HepG2 (cell line): Measurements from ENCODE around the gene NECAB2.

Experiments
- CBFB ChIP-seq: sonication (generic); formaldehyde crosslinking; IDR thresholded peaks from 2 replicates; pipeline ENCODE4 v1.4.0; 2020; ENCODE audit warnings: missing genetic modification reagents
- CHD4 ChIP-seq: fragments of 200-600 bp; sonication (generic); IDR thresholded peaks from 2 replicates; pipeline ENCODE4 v1.7.0; 2017; ENCODE audit warnings: mild to moderate bottlenecking, low read length, borderline replicate concordance
- ELK4 ChIP-seq: sonication (generic); formaldehyde crosslinking; IDR thresholded peaks from 2 replicates; pipeline ENCODE4 v1.9.0; 2021; ENCODE audit warnings: missing genetic modification reagents, borderline replicate concordance
- ESRRA ChIP-seq: sonication (generic); formaldehyde crosslinking; IDR thresholded peaks from 2 replicates; pipeline ENCODE4 v1.5.1; 2020; ENCODE audit warnings: mild to moderate bottlenecking, low read depth, missing genetic modification reagents
- JUNB ChIP-seq: sonication (generic); formaldehyde crosslinking; IDR thresholded peaks from 2 replicates; pipeline ENCODE4 v1.8.0; 2022; ENCODE audit warnings: missing genetic modification reagents, mild to moderate bottlenecking, borderline replicate concordance
- NR2F2 ChIP-seq: IDR thresholded peaks from 2 replicates; pipeline ENCODE4 v1.6.1; 2012; ENCODE audit warnings: low read depth, inconsistent platforms, borderline replicate concordance
- PITX1 ChIP-seq: sonication (generic); formaldehyde crosslinking; IDR thresholded peaks from 2 replicates; pipeline ENCODE4 v1.5.1; 2020; ENCODE audit warnings: mild to moderate bottlenecking, missing genetic modification reagents
- TBX3 ChIP-seq: fragments of 450-650 bp; IDR thresholded peaks from 2 replicates; pipeline ENCODE4 v1.6.1; 2017; ENCODE audit warnings: antibody characterized with exemption, mild to moderate bottlenecking, inconsistent platforms, borderline replicate concordance
- TGIF2 ChIP-seq: IDR thresholded peaks from 2 replicates; pipeline ENCODE4 v1.6.1; 2016; ENCODE audit warnings: control low read depth, missing compliant biosample characterization
- ZFX ChIP-seq: sonication (generic); formaldehyde crosslinking; IDR thresholded peaks from 2 replicates; pipeline ENCODE4 v1.4.0; 2020; ENCODE audit warnings: mild to moderate bottlenecking, low read depth, missing genetic modification reagents, moderate library complexity
- ZMAT3 ChIP-seq: sonication (generic); formaldehyde crosslinking; conservative IDR thresholded peaks from 2 replicates; pipeline ENCODE4 v1.7.0; 2021; ENCODE audit warnings: missing genetic modification reagents
- ZNF44 ChIP-seq: sonication (generic); formaldehyde crosslinking; IDR thresholded peaks from 2 replicates; pipeline ENCODE4 v1.5.1; 2020; ENCODE audit warnings: mild to moderate bottlenecking, missing genetic modification reagents
- ZNF441 ChIP-seq: sonication (generic); formaldehyde crosslinking; IDR thresholded peaks from 2 replicates; pipeline ENCODE4 v1.7.0; 2021; ENCODE audit warnings: missing genetic modification reagents, borderline replicate concordance
- ZNF773 ChIP-seq: sonication (generic); formaldehyde crosslinking; IDR thresholded peaks from 2 replicates; pipeline ENCODE4 v1.4.0; 2020; ENCODE audit warnings: missing genetic modification reagents, borderline replicate concordance

- TF ChIP-seq ZFX (CRISPR knock-in tag), result no peak
- no peak for TF ChIP-seq ESRRA
- TF ChIP-seq ZMAT3 (CRISPR knock-in tag), result no peak
- no peak for TF ChIP-seq PITX1
- no peak for TF ChIP-seq CBFB
- no peak for TF ChIP-seq ELK4 (CRISPR knock-in tag)
- TF ChIP-seq CHD4, result no peak
- no peak for TF ChIP-seq TGIF2 (CRISPR knock-in tag)
- TF ChIP-seq TBX3, result no peak
- no peak for TF ChIP-seq ZNF44 (CRISPR knock-in tag)
- no peak for TF ChIP-seq ZNF441
- no peak for TF ChIP-seq NR2F2
- TF ChIP-seq ZNF773, result no peak
- TF ChIP-seq JUNB (CRISPR knock-in tag), result no peak
Measured at GRCh38 chr16:84032458-84033178, 64.6 kb downstream of the NECAB2 start.
